Gastrocnemius medialis (tissue), 4 donors: ENCODE data around the gene KLHL29.

Experiments
- POLR2A ChIP-seq, 2 donors: fragments of 450-650 bp; IDR thresholded peaks; one replicate each; pipeline ENCODE4 v1.6.1; 2017; ENCODE audit warnings: antibody characterized with exemption in 2 of 2, mild to moderate bottlenecking in 2 of 2, moderate library complexity in 2 of 2
- TF ChIP-seq, protein P1 (sequence below), 5 experiments: fragments of 450-650 bp in 3 of 5; fragments of 200-600 bp in 2 of 5; sonication (generic) in 2 of 5; IDR thresholded peaks in 4 of 5; conservative IDR thresholded peaks in 1 of 5; 1 replicate in 4 of 5; 2 replicates in 1 of 5; pipeline ENCODE4 v1.5.1; 2016 to 2019; ENCODE audit warnings: antibody characterized with exemption in 5 of 5, mild to moderate bottlenecking in 3 of 5, moderate library complexity in 3 of 5

DNA sequence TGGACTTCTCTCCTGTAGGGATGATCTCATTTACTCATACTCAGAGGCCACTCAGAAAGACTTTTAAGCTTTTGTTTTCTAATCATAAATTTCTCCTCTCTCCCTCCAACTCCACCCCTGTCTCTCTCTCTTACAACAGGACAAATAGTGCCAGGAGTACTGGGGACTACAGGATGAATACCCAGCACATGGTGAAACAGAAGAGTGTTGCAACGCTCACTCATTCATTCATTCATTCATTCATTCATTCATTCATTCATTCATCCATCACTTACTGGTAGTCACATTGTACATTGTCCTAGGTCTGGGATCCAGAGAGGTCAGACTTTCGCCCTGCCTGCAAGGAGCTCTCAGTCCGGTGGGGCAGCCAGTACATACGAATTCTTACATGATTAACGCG lies 97.6 kb downstream of the KLHL29 start:
- TF ChIP-seq POLR2A (IDR thresholded peaks at IDR 0.05), result no peak
- TF ChIP-seq, protein P1, sequence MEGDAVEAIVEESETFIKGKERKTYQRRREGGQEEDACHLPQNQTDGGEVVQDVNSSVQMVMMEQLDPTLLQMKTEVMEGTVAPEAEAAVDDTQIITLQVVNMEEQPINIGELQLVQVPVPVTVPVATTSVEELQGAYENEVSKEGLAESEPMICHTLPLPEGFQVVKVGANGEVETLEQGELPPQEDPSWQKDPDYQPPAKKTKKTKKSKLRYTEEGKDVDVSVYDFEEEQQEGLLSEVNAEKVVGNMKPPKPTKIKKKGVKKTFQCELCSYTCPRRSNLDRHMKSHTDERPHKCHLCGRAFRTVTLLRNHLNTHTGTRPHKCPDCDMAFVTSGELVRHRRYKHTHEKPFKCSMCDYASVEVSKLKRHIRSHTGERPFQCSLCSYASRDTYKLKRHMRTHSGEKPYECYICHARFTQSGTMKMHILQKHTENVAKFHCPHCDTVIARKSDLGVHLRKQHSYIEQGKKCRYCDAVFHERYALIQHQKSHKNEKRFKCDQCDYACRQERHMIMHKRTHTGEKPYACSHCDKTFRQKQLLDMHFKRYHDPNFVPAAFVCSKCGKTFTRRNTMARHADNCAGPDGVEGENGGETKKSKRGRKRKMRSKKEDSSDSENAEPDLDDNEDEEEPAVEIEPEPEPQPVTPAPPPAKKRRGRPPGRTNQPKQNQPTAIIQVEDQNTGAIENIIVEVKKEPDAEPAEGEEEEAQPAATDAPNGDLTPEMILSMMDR (IDR thresholded peaks at IDR 0.05 in 4 of 5, conservative IDR thresholded peaks at IDR 0.05 in 1 of 5), result no peak
